Activated CD8-positive, alpha-beta memory T cell treated with anti-CD3 and anti-CD28 coated beads for 36 hours (primary cell): ENCODE results near the gene SPEM2. TPM values are rescaled to one million over a fixed set of nuclear protein-coding genes. Genes with fewer than 3 reads are reported as not detected.

ENCODE experiments used
- CTCF ChIA-PET: fragments of 350-600 bp; sonication (Branson Sonifier 250); formaldehyde crosslinking; loops from one replicate; lab custom pipeline; 2021; ENCODE audit warnings: antibody characterized with exemption; lab: Charles Lee
- POLR2A ChIA-PET: fragments of 350-600 bp; sonication (Branson Sonifier 250); formaldehyde crosslinking; loops from one replicate; lab custom pipeline; 2021; ENCODE audit warnings: antibody characterized with exemption; lab: Charles Lee
- total RNA-seq, 2 experiments: library from RNA; stranded (reverse); gene quantifications; one replicate each; pipeline ENCODE4 v1.2.3, GENCODE V29; 2021

The SPEM2 gene
- total RNA-seq, 2 experiments from 2014 or later: not detected

GRCh38 chr17:7435676-7436555, 10.5 kb downstream of the SPEM2 start:
- POLR2A ChIA-PET: interaction anchor here (1.0 to 2.4 kb wide), 8 partner anchors 32 to 153 kb away, joined by 3 to 10 read pairs (median 4); partner anchors contain the start of genes MPDU1, POLR2A, SOX15 and TMEM256
- CTCF ChIA-PET: interaction anchor here (1.0 to 4.4 kb wide), 24 partner anchors 10 to 282 kb away, joined by 3 to 34 read pairs (median 5); partner anchors contain the start of genes CHRNB1, DNAH2, MPDU1 and PLSCR3

GRCh38 chr17:7436556-7437368, 11.3 kb downstream of the SPEM2 start:
- POLR2A ChIA-PET: interaction anchor here (0.6 to 2.4 kb wide), 12 partner anchors 18 to 253 kb away, joined by 3 to 11 read pairs (median 4); partner anchors contain the start of genes MPDU1, POLR2A, SOX15 and TMEM256

GRCh38 chr17:7437369-7437863, 12.0 kb downstream of the SPEM2 start:
- ChIA-PET POLR2A (interaction anchor here (0.6 to 1.2 kb wide), 5 partner anchors 17 to 252 kb away, joined by 3 to 11 read pairs (median 3); no protein-coding TSS in a partner anchor), CTCF (interaction anchor here (0.6 to 4.4 kb wide), 34 partner anchors 10 to 280 kb away, joined by 3 to 34 read pairs (median 4); partner anchors contain the start of genes ACAP1, DNAH2, MPDU1 and SENP3)

More at GRCh38 chr17:7436556-7437368, 11.3 kb downstream of the SPEM2 start:
- CTCF ChIA-PET: interaction anchor here (0.6 to 4.4 kb wide), 40 partner anchors 9 to 417 kb away, joined by 3 to 34 read pairs (median 4); partner anchors contain the start of genes ACAP1, CHRNB1, DNAH2 and MPDU1

- CTCF ChIA-PET: interaction anchor here (0.7 to 2.3 kb wide), 5 partner anchors 38 to 123 kb away, joined by 3 to 11 read pairs (median 6); no protein-coding TSS in a partner anchor
These were observed 12.7 kb downstream of the SPEM2 start for GRCh38 chr17:7437950-7438614.

GRCh38 chr17:7438656-7439460, 13.4 kb downstream of the SPEM2 start:
- POLR2A ChIA-PET: interaction anchor here (0.8 kb wide), 1 partner anchor 36 kb away, joined by 3 read pairs; no protein-coding TSS in a partner anchor
- CTCF ChIA-PET: interaction anchor here (1.2 to 1.3 kb wide), 2 partner anchors 82 to 122 kb away, joined by 3 to 6 read pairs; no protein-coding TSS in a partner anchor

More at GRCh38 chr17:7437950-7438614, 12.7 kb downstream of the SPEM2 start:
- POLR2A ChIA-PET: interaction anchor here (0.8 kb wide), 1 partner anchor 35 kb away, joined by 3 read pairs; no protein-coding TSS in a partner anchor

- POLR2A ChIA-PET: no interaction called here
- CTCF ChIA-PET: interaction anchor here (1.7 to 2.6 kb wide), 2 partner anchors 83 to 85 kb away, joined by 5 to 11 read pairs; partner anchors contain the start of gene TMEM95
These were observed 14.2 kb downstream of the SPEM2 start, which contains the start of gene FGF11 for GRCh38 chr17:7439462-7440112. Gene FGF11, plus strand, starts transcription at chr17:7439512. Its CDS starts 109 bp downstream, at chr17:7439621.

- CTCF ChIA-PET: interaction anchor here (0.6 to 2.6 kb wide), 5 partner anchors 13 to 86 kb away, joined by 3 to 11 read pairs (median 3); partner anchors contain the start of gene TMEM95
- POLR2A ChIA-PET: interaction anchor here (0.9 kb wide), 1 partner anchor 15 kb away, joined by 3 read pairs; no protein-coding TSS in a partner anchor
These were observed 14.9 kb downstream of the SPEM2 start for GRCh38 chr17:7440113-7440833.

GRCh38 chr17:7440834-7441195, 15.4 kb downstream of the SPEM2 start:
- ChIA-PET POLR2A (interaction anchor here (0.6 to 0.9 kb wide), 5 partner anchors 14 to 80 kb away, joined by 3 to 6 read pairs (median 4); no protein-coding TSS in a partner anchor), CTCF (interaction anchor here (0.6 to 2.6 kb wide), 8 partner anchors 13 to 161 kb away, joined by 3 to 11 read pairs (median 3); partner anchors contain the start of gene TMEM95)

- CTCF ChIA-PET: interaction anchor here (0.6 to 2.6 kb wide), 7 partner anchors 12 to 161 kb away, joined by 3 to 11 read pairs (median 3); partner anchors contain the start of gene TMEM95
- POLR2A ChIA-PET: interaction anchor here (0.6 to 0.9 kb wide), 5 partner anchors 14 to 80 kb away, joined by 3 to 6 read pairs (median 4); no protein-coding TSS in a partner anchor
These were observed 15.8 kb downstream of the SPEM2 start for GRCh38 chr17:7441266-7441665.

- CTCF ChIA-PET: interaction anchor here (1.1 to 2.6 kb wide), 2 partner anchors 12 to 86 kb away, joined by 3 to 11 read pairs; no protein-coding TSS in a partner anchor
- POLR2A ChIA-PET: no interaction called here
These were observed 16.7 kb downstream of the SPEM2 start for GRCh38 chr17:7442142-7442541.

- ChIA-PET CTCF (interaction anchor here (0.6 to 1.6 kb wide), 3 partner anchors 40 to 117 kb away, joined by 3 read pairs; partner anchors contain the start of gene TMEM256), POLR2A (interaction anchor here (0.5 to 1.0 kb wide), 2 partner anchors 11 to 139 kb away, joined by 4 to 10 read pairs; no protein-coding TSS in a partner anchor)
These were observed 18.4 kb downstream of the SPEM2 start for GRCh38 chr17:7443499-7444485.

GRCh38 chr17:7444682-7445618, 19.5 kb downstream of the SPEM2 start, which contains the start of gene CHRNB1:
Gene CHRNB1, plus strand, starts transcription at chr17:7445061. Its CDS starts 67 bp downstream, at chr17:7445128.
- ChIA-PET CTCF (interaction anchor here (0.6 to 2.0 kb wide), 6 partner anchors 9 to 140 kb away, joined by 3 to 8 read pairs (median 3); no protein-coding TSS in a partner anchor), POLR2A (no interaction called here)

GRCh38 chr17:7445619-7445968, 20.2 kb downstream of the SPEM2 start:
- ChIA-PET CTCF (interaction anchor here (0.6 to 2.0 kb wide), 5 partner anchors 9 to 141 kb away, joined by 3 to 8 read pairs (median 3); no protein-coding TSS in a partner anchor), POLR2A (no interaction called here)
